Measurements from ENCODE around the gene KLHL3.

KLHL3 gene

DNA sequence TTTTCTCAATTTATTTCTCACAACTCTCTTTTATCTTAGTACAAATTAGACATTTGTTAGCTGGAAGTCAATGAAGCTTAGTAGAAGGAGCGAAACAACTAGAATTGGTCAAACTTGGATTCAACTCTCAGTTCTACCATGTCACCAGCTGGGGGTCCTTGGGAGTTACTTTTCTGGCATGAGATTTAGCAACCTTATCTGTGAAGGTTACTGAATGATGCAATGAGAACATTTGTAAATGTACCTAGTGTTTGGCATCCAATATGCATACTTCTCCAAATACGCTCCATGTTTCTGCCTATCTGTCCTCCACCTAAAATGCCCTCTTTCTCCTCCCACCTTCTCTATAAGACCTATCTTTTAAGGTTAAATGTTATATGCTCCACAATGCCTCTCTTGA lies 12.0 kb upstream of the KLHL3 start:
- in situ Hi-C loops (cut with MboI; ENCODE audit: low sequenced_read_pairs) = loop anchor here (25.0 kb wide), 1 partner anchor 111 kb away; no protein-coding TSS in a partner anchor

DNA sequence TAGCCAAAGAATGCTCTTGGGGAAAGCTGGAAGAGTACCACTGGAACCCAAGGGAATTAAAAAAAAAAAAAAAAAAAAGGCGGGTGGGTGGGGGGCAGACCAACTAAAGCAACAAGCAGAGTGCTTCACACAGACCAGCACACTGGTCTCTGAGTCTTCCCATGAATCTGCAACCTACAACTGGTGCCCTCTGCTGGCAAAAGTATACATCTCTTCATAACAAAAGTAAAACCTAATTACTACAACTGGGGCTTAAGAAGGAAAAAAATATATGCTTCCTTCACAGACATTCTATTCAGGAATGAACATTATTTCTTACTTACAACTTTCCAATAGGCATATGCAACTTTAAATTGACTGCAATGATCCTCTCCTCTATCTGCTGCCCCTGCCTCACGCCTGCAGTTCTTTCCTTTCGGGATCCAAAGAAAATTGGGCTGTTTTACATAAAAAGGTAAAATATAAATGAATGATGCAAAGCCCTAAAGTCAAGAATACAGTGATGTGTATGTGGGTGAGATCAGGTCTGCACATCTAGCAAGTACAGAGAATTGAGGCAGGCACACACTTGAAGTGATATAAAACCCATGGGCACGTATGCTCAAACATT lies 7.2 kb upstream of the KLHL3 start:
- in situ Hi-C loops (cut with MboI; ENCODE audit: low sequenced_read_pairs) = loop anchor here (25.0 kb wide), 1 partner anchor 106 kb away; no protein-coding TSS in a partner anchor

DNA sequence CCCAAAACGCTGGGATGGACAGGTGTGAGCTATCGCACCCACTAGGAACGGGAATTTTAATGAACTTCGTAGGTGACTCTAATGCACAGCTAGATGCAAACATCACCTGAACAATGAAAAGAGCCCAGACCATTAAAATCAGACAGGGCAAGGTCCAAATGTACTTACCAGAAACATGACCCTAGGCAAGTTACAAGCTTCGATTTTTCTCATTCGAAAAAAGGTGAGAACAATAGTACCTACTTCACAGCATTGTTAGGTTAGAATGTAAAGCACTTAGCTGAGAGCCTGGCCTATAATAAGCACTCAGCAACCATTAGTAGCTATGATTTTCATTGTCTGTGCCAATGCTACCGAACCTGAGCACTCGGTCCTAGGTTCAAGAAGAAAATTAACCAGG lies 5.8 kb upstream of the KLHL3 start:
- in situ Hi-C loops (cut with MboI; ENCODE audit: low sequenced_read_pairs) = loop anchor here (25.0 kb wide), 1 partner anchor 104 kb away; no protein-coding TSS in a partner anchor

DNA sequence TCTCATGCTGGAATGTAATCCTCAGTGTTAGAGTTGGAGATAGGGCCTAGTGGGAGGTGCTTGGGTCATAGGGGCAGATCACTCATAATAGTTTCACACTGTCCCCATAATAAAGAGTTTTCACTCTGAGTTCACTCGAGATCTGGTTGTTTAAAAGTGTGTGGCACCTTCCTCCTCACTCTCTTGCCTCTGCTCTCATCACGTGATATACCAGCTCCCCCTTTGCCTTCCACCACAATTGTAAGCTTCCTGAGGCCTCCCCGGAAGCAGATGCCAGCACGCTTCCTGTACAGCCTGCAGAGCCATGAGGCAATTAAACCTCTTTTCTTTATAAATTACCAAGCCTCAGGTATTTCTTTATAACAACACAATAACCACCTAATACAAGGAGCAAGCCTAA lies 3.8 kb upstream of the KLHL3 start:
- in situ Hi-C loops (cut with MboI; ENCODE audit: low sequenced_read_pairs) = loop anchor here (25.0 kb wide), 1 partner anchor 102 kb away; no protein-coding TSS in a partner anchor

DNA sequence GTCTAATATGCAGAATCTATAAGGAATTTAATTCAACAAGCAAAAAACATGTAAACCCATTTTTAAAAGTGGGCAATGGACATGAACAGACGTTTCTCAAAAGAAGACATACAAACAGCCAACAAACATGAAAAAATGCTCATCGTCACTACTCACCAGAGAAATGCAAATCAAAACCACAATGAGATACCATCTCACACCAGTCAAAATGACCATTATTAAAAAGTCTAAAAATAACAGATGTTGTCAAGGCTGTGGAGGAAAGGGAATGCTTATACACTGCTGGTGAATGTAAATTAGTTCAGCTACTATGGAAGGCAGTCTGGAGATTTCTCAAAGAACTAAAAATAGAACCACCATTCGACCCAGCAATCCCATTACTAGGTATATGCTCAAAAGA lies 3.1 kb upstream of the KLHL3 start:
- in situ Hi-C loops (cut with MboI; ENCODE audit: low sequenced_read_pairs) = loop anchor here (25.0 kb wide), 1 partner anchor 102 kb away; no protein-coding TSS in a partner anchor

DNA sequence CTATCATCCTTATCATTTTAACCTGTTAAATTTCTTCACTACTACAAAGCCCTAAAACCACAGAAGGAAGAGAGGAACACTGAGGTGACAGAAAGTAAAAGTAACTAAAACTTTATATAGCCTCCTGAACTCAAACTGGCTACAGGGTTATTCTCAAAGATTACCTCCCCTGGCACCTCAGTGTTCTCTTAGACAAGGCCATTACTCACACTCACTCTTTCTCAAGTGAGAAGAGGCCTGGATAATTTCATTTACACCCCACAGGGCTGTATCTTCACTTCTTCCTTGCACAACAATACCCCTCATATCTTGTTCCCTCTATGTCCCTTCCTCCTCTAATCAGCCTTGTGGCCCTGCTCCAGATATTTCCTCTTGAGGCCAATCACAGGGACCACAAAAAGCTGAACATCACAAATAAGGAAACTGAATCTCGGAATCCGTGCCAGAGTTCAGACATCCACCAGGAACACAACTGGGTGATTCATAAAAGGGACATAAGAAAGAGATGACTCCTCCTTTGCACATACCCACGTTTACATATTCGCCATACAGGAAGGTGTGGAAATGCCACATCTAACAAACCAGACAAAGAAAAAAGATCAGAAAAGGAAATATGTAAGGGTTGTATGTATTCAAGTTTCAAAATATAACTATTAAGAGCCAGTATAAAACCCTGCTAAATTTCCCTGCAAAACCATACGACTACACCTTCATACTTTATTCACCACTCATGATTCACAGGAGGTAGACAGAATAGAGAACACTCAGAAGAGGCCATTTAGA lies 1.7 kb upstream of the KLHL3 start:
- in situ Hi-C loops (cut with MboI; ENCODE audit: low sequenced_read_pairs) = loop anchor here (25.0 kb wide), 1 partner anchor 100 kb away; no protein-coding TSS in a partner anchor

DNA sequence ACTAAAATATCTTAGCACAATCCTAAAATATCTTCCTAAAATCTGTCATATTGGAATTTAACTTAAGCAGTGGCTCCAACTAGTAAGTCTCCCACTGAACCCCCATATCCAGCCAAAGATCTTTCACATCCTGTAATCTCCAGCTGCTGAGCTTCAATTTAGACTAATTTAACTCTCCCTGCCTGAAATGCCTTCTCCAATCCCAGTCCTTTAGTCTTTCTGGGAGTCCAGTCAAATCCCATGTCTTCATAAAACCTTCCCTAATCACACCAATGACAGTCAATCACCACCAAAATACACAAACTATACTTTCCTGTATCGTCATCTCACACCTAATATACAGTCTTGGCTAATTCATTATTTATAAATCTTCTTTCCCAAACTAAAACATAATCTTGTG lies 607 bp upstream of the KLHL3 start:
- in situ Hi-C loops (cut with MboI; ENCODE audit: low sequenced_read_pairs) = loop anchor here (25.0 kb wide), 1 partner anchor 99 kb away; no protein-coding TSS in a partner anchor

DNA sequence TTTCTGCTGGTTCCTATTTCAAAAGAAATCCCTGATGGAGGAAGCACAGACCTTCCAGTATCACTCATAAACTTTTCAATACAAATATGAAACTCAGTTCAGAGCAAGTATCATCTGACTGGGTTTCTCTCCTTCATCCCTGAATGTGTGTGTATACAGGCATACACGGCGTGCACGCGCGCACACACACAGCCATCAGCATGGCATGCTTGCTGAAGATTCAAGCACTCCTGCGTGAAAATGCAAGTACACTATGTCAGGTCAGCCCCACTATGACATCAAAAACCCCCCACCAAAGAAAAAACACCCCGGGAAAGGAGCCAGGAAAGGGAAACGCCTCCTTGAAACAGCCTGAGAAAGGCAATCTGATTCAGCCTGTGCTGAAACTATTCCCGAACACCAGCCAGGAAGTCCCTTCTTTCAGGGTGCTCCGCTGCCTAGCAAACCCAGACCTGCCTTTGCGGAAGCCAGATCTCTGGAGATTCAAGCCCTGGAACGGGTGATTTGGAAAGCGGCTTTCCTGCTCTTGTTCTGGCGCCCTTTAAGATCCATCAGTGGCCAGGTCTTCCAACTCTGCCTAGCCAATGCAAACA lies 831 bp downstream of the KLHL3 start:
- in situ Hi-C loops (cut with MboI; ENCODE audit: low sequenced_read_pairs) = loop anchor here (25.0 kb wide), 1 partner anchor 98 kb away; no protein-coding TSS in a partner anchor

DNA sequence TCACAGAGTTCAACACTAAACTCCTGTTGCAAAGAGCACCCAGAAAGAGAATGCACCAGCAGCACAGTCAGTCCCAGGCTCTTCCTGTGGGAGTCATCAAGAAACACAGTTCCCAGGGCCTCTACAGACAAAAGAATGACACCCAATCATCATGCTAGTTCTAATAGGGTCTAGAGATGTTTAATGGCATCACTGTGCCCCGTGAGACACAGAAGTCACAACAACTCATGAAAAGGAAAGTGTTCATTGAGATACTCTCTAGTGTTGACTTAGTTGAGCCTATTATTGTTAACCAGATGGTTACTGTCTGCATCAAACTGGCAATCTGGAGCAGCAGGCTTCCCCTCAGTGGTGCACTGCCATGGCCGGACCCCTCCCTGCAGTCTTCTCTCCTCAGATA lies 1.6 kb downstream of the KLHL3 start:
- in situ Hi-C loops (cut with MboI; ENCODE audit: low sequenced_read_pairs) = loop anchor here (25.0 kb wide), 1 partner anchor 97 kb away; no protein-coding TSS in a partner anchor

DNA sequence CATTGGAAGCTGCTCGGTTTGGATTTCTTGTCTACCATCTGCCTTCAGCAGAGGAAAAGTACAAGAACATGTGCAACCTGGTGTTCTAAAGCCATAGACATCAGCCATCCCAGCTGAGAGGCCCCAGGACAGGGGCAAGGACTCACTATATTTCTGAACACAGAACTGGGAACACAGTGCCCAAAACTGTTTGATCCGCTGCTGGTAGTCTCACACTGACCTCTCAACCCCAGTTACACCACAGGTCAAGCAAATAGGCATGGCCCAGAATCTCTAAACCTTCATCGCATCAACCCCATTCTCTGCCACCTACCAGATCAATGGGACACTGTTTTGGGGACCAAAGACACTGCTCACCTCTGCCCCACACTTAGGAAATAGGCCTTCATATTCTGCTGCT lies 2.0 kb downstream of the KLHL3 start:
- in situ Hi-C loops (cut with MboI; ENCODE audit: low sequenced_read_pairs) = loop anchor here (25.0 kb wide), 1 partner anchor 97 kb away; no protein-coding TSS in a partner anchor

DNA sequence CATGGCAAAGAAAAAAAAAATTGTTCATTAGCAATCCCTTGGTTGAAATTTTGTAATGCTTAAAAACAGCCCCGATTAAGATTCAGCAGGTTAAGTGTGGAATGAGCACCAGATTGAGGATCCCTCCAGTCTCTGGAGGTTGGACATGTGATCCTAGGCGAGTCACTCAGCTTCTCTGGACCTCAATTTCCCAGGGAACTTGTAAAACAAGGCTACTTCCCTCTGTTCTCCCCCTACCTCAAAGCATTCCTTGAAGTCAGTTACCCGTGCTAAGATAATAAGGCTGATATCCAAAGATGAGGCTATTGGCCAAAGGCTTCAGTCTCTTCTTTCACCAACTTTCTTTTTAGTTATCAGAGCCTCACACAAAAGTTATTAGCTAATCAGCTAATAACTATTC lies 2.9 kb downstream of the KLHL3 start:
- in situ Hi-C loops (cut with MboI; ENCODE audit: low sequenced_read_pairs) = loop anchor here (25.0 kb wide), 1 partner anchor 96 kb away; no protein-coding TSS in a partner anchor

DNA sequence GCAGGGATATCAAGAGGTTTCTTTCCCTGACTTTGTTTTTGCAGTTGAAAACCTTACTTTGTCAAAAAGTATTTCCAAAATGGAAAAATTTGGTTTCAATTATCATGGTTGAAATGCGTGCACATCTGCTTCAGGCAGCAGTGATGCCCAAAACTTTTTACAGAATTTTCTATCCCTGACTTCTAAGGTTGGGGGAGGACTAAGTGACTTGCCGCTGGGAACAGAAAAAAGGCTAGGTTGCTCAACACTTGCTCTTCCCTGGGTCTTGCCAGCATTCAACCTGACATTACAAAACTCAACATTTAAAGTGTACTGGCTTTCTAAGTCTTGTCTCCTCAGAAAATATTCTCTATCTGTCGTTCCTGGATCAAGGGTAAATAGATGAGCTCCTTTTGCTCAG lies 4.7 kb downstream of the KLHL3 start:
- in situ Hi-C loops (cut with MboI; ENCODE audit: low sequenced_read_pairs) = loop anchor here (25.0 kb wide), 1 partner anchor 94 kb away; no protein-coding TSS in a partner anchor

DNA sequence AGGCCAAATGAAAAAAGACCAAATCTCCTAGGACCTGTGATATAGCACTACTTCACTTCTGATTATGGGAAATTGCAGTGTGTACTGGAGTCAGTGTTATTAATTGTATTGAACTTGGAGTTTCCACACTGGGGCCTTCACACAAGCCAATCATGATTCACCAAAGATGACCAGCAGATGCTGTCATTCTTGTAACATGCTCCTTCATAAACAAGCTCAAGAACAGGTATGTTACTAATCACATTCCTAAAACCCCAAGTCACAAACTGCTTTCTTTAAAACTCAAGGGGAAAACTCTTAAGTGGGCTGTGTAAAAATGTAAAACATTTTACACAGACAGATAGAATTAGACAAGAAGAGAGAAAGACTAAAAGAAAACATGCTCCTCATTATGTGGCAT lies 5.6 kb downstream of the KLHL3 start:
- in situ Hi-C loops (cut with MboI; ENCODE audit: low sequenced_read_pairs) = loop anchor here (25.0 kb wide), 1 partner anchor 93 kb away; no protein-coding TSS in a partner anchor

DNA sequence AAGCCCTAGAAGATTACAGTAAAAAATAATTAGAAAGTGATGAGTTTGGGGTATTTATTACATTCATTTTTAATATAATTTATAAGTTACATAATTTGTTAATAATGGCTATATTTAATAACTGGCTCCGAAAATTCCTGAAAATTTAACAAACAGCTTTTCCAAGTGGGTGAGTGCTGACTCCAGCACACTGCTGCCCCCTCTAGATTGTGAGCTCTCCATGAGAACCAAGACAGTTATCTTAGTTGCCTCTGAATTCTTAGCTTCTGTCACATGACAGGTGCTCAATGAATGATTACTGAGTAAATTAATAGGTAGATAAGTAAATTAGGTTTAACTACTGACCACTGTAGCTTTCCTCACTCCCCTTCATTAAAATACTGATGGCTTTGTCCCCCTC lies 7.8 kb downstream of the KLHL3 start:
- in situ Hi-C loops (cut with MboI; ENCODE audit: low sequenced_read_pairs) = loop anchor here (25.0 kb wide), 1 partner anchor 91 kb away; no protein-coding TSS in a partner anchor

DNA sequence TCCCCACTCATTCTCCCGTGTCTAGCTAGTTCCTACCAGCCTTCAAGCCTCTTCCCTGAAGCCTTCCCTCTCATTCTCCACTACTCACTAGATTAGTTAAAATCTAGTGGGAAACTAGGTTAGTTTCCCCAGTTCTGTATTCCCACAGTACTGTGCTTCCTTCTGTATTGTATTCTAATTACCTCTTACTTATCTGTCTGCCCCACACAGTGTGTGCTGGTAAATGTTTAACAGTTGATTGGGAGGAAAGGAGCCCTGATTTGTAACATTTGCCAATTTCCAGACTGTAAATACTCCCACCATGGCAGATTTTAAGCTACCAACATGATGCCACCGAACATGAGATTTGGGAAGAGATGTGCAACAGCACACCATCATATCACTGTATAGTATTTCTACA lies 8.3 kb downstream of the KLHL3 start:
- in situ Hi-C loops (cut with MboI; ENCODE audit: low sequenced_read_pairs) = loop anchor here (25.0 kb wide), 1 partner anchor 90 kb away; no protein-coding TSS in a partner anchor

DNA sequence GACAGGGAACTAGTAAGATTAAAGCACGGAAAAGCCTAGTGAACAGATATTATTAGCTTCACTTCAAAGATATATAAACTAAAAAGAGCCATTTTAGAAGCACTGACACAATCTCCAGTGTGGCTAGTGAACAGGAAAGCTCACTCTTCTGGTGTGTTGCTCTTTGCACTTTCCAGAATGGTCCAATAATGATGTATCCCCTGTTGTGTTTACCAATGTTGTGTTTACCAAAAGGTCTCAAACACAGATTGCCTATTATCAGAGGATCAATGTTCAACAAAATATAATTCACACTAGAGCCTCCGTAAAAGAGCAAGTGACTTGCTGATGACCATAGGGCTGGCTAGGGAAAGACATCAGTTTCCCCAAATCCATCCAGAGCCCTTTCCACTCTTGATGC lies 11.6 kb downstream of the KLHL3 start:
- in situ Hi-C loops (cut with MboI; ENCODE audit: low sequenced_read_pairs) = no loop called here

DNA sequence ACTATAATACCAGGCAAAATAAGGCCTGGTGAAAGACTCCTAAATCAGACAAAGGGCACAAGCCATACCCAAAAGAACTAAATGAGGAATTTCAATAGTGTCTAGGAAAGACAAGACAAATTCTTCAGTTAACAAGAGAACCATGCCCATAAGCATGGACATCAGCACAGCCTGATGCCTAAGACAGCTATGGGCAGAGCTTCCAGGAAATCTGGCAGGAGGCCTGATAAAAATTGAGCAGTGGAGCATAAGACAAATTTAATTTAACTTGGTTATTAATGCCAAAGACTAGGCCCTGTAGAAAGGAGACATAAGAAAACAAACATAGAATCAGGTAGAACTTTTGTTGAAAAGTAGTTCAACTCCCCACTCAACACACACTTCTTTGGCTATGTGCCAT lies 17.3 kb downstream of the KLHL3 start:
- in situ Hi-C loops (cut with MboI; ENCODE audit: low sequenced_read_pairs) = no loop called here

DNA sequence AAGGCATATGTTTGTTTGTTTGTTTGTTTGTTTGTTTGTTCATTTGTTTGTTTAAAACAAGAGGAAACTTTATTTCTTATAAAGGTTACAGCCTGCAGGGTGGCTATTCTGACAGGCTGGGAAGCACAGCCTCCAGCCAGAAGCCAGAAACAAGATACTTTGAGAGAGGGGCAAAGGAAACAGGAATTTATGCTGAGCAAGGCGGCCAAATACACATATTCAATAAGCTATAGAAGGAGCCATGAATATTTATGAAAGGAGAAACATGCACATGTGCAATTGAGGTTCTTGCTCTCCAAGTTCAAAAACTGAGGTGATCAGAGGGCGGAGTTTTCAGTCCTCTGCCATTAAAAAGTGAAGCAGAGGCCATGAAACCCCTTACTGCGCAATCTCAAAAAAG lies 19.6 kb downstream of the KLHL3 start:
- in situ Hi-C loops (cut with MboI; ENCODE audit: low sequenced_read_pairs) = no loop called here

DNA sequence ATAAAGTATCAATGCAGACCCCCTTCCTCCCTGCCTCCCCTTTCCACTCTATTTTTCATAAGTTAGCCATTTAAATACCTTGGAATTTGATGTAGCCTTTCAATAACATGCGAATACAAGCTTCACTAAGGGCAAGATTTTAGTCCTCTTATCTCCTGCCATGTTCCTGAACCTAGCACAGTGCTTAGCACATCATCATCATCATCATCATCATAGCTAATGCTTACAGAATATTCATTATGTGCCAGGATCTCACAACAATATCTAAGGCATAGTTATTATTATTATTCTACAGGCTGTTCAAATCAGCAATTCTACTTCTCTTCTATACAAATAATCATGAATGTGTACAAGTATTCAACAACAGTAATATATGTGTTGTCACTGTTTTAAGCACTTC lies 20.4 kb downstream of the KLHL3 start:
- in situ Hi-C loops (cut with MboI; ENCODE audit: low sequenced_read_pairs) = no loop called here

DNA sequence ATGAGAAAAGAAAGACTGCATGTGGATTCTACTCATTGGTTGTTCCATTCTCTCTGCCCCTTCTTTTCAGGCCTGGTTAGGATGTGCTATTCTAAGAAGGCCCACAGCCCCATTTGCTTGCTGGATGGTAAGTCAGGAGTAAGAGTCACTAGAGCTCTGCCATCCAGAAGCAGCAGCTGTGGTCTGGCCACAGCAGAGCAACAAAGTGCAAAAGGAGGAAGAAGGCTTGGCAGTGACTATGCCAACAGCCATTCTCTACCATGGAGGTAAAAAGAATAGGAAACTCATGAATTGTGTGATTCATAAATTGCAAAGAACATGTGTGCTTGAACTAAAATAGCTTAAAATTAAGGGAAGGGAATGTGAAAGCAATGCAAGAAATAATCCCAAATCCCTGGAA lies 20.9 kb downstream of the KLHL3 start:
- in situ Hi-C loops (cut with MboI; ENCODE audit: low sequenced_read_pairs) = no loop called here

DNA sequence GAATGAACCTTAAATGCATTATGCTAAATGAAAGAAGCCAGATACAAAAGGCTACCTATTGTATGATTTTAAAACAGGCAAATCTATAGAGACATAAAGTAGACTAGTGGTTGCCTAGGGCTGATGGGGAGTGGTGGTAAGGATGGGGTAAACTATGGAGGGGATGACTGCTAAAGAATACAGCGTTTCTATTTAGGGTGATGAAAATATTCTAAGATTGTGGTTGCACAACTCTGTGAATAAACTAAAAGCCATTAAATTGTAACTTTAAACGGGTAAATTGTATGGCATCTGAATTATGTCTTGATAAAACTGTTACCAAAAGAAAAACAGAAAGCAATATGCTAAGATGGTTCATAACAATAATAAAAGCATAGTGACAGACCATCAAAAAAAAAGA lies 21.4 kb downstream of the KLHL3 start:
- in situ Hi-C loops (cut with MboI; ENCODE audit: low sequenced_read_pairs) = no loop called here

All from HL-60/S4 treated with phorbol 12-myristate 13-acetate at 8.2 ng/mL for 4 days and 3 days (cell line).